H1 (cell line): ENCODE measurements around the gene AASDH. TPM values are rescaled to one million over a fixed set of nuclear protein-coding genes. Genes with fewer than 3 reads are reported as not detected.

ENCODE experiments used
- BCL11A ChIP-seq, 2 experiments: IDR thresholded peaks; one replicate each; pipeline ENCODE4 v1.6.1; 2011; ENCODE audit warnings: low read depth in 2 of 2, low read length in 2 of 2, mild to moderate bottlenecking in 2 of 2
- CBX5 ChIP-seq: fragments of 300-800, 300-1000 bp; sonication (generic); IDR thresholded peaks from 2 replicates; pipeline ENCODE4 v1.7.1; 2016; ENCODE audit warnings: antibody characterized with exemption, low read length, low read depth
- JUN ChIP-seq: IDR thresholded peaks from 2 replicates; pipeline ENCODE4 v1.6.1; 2011; ENCODE audit warnings: low read depth, mild to moderate bottlenecking, improper control_type of control experiment, low read length
- KDM1A ChIP-seq: fragments of 200-600, 300-600 bp; sonication (generic); IDR thresholded peaks from 2 replicates; pipeline ENCODE4 v1.7.1; 2016; ENCODE audit warnings: mild to moderate bottlenecking, low read length, borderline replicate concordance
- KDM4A ChIP-seq: IDR thresholded peaks from one replicate; pipeline ENCODE4 v1.7.1; 2012; ENCODE audit warnings: low read depth, mild to moderate bottlenecking, moderate library complexity, low read length, inconsistent platforms; ENCODE audit not compliant: severe bottlenecking
- RAD21 ChIP-seq, 2 experiments: IDR thresholded peaks in 1 of 2; conservative IDR thresholded peaks in 1 of 2; 2 replicates each; pipeline ENCODE4 v1.6.1; 2011; ENCODE audit warnings: low read depth in 2 of 2, low read length in 2 of 2, improper control_type of control experiment in 1 of 2, inconsistent platforms in 1 of 2, mild to moderate bottlenecking in 1 of 2, moderate library complexity in 1 of 2
- RBBP5 ChIP-seq: IDR thresholded peaks from 2 replicates; pipeline ENCODE4 v1.7.1; 2012; ENCODE audit warnings: low read depth, mild to moderate bottlenecking, inconsistent platforms, low read length, moderate library complexity, borderline replicate concordance
- RXRA ChIP-seq: IDR thresholded peaks from 2 replicates; pipeline ENCODE4 v1.6.1; 2011; ENCODE audit warnings: low read depth, mild to moderate bottlenecking, low read length, moderate library complexity; ENCODE audit not compliant: insufficient read depth
- polyA plus RNA-seq, 7 experiments: library from polyadenylated mRNA; depleted of rRNA in 3 of 7; stranded (reverse) in 5 of 7; unstranded in 2 of 7; fragments of >200 nt in 5 of 7; fragments of 200-250 nt in 2 of 7; gene quantifications; 1 replicate in 5 of 7; 2 replicates in 1 of 7; 4 replicates in 1 of 7; pipeline versions ENCODE4 v1.2.1 to v1.2.3, GENCODE V29; 2011 to 2013; ENCODE audit warnings: missing spikeins in 2 of 7, mixed read lengths in 2 of 7
- total RNA-seq: library from RNA; stranded (reverse); fragmentation: NEBNext Ultra II Directional; extraction: Animal tissue kit (Norgen Biotek cat#: 25700); gene quantifications from 2 replicates; pipeline ENCODE4 v1.2.1, GENCODE V29; 2021
- TF ChIP-seq, protein P1 (sequence below): fragments of 300-600 bp; sonication (generic); IDR thresholded peaks from 2 replicates; pipeline ENCODE4 v1.7.1; 2012; ENCODE audit warnings: low read length, moderate library complexity, mild to moderate bottlenecking, inconsistent platforms; ENCODE audit not compliant: insufficient replicate concordance

The AASDH gene
- total and polyA plus RNA-seq, 2 of the 8 experiments (the other 6 are each of a cell fraction or from before 2014, with no cell fraction given): 8.0 to 10.9 TPM

DNA sequence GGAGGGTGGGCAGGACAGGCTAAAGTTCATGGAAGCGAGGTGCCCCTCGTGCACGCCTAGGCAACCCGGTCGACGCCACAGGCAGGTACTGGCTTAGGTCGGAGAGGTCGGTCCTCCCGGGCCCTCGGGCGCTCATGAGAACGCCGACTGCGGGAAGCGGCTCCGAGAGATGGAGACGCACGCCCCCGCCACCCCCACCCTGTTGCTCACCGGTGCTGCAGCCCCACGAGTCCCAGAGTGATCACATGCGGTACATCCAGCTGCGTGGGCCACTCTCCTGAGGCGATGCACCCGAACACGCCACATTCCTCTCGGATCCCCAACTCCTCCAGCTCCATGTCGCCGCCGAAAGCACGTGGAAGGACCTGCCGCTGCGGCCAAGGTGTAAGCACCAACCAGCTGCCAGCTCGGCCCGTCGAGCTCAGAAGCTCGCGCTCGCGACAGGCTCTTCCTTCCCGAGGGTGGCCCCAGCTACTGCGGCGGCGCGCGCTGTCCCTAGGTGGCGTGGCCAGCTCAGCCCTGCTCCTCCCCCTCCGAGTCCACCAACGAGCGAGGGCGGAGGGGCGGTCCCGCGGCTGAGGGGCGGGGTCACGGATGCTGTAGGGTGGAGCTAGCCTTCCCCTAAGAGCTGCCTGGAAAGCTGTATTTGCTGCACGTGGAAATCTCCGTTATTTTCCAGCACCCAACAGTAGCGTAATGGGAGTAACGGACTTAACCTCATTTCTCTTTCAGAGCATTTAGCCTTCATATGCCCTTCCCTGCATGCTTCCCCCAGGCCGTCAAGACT lies 48.0 kb upstream of the AASDH start, which contains the start of gene PPAT (continued):
- TF ChIP-seq, protein P1, sequence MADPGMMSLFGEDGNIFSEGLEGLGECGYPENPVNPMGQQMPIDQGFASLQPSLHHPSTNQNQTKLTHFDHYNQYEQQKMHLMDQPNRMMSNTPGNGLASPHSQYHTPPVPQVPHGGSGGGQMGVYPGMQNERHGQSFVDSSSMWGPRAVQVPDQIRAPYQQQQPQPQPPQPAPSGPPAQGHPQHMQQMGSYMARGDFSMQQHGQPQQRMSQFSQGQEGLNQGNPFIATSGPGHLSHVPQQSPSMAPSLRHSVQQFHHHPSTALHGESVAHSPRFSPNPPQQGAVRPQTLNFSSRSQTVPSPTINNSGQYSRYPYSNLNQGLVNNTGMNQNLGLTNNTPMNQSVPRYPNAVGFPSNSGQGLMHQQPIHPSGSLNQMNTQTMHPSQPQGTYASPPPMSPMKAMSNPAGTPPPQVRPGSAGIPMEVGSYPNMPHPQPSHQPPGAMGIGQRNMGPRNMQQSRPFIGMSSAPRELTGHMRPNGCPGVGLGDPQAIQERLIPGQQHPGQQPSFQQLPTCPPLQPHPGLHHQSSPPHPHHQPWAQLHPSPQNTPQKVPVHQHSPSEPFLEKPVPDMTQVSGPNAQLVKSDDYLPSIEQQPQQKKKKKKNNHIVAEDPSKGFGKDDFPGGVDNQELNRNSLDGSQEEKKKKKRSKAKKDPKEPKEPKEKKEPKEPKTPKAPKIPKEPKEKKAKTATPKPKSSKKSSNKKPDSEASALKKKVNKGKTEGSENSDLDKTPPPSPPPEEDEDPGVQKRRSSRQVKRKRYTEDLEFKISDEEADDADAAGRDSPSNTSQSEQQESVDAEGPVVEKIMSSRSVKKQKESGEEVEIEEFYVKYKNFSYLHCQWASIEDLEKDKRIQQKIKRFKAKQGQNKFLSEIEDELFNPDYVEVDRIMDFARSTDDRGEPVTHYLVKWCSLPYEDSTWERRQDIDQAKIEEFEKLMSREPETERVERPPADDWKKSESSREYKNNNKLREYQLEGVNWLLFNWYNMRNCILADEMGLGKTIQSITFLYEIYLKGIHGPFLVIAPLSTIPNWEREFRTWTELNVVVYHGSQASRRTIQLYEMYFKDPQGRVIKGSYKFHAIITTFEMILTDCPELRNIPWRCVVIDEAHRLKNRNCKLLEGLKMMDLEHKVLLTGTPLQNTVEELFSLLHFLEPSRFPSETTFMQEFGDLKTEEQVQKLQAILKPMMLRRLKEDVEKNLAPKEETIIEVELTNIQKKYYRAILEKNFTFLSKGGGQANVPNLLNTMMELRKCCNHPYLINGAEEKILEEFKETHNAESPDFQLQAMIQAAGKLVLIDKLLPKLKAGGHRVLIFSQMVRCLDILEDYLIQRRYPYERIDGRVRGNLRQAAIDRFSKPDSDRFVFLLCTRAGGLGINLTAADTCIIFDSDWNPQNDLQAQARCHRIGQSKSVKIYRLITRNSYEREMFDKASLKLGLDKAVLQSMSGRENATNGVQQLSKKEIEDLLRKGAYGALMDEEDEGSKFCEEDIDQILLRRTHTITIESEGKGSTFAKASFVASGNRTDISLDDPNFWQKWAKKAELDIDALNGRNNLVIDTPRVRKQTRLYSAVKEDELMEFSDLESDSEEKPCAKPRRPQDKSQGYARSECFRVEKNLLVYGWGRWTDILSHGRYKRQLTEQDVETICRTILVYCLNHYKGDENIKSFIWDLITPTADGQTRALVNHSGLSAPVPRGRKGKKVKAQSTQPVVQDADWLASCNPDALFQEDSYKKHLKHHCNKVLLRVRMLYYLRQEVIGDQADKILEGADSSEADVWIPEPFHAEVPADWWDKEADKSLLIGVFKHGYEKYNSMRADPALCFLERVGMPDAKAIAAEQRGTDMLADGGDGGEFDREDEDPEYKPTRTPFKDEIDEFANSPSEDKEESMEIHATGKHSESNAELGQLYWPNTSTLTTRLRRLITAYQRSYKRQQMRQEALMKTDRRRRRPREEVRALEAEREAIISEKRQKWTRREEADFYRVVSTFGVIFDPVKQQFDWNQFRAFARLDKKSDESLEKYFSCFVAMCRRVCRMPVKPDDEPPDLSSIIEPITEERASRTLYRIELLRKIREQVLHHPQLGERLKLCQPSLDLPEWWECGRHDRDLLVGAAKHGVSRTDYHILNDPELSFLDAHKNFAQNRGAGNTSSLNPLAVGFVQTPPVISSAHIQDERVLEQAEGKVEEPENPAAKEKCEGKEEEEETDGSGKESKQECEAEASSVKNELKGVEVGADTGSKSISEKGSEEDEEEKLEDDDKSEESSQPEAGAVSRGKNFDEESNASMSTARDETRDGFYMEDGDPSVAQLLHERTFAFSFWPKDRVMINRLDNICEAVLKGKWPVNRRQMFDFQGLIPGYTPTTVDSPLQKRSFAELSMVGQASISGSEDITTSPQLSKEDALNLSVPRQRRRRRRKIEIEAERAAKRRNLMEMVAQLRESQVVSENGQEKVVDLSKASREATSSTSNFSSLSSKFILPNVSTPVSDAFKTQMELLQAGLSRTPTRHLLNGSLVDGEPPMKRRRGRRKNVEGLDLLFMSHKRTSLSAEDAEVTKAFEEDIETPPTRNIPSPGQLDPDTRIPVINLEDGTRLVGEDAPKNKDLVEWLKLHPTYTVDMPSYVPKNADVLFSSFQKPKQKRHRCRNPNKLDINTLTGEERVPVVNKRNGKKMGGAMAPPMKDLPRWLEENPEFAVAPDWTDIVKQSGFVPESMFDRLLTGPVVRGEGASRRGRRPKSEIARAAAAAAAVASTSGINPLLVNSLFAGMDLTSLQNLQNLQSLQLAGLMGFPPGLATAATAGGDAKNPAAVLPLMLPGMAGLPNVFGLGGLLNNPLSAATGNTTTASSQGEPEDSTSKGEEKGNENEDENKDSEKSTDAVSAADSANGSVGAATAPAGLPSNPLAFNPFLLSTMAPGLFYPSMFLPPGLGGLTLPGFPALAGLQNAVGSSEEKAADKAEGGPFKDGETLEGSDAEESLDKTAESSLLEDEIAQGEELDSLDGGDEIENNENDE: no peak
- TF ChIP-seq RXRA (no peak), KDM1A (peak; percentile 79; the same call in 1 of the 2 replicates), CBX5 (no peak), BCL11A (IDR thresholded peaks at IDR 0.05; ENCODE audit: low read depth in 2 of 2, low read length in 2 of 2) (no peak), JUN (no peak), KDM4A (peak; percentile 51), RBBP5 (peak; percentile 84; the same call in 1 of the 2 replicates), RAD21 (IDR thresholded peaks at IDR 0.05 in 1 of 2, conservative IDR thresholded peaks at IDR 0.05 in 1 of 2; ENCODE audit: low read depth in 2 of 2, low read length in 2 of 2) (no peak)
